GM23338 (cell line): ENCODE measurements around the gene IGFBP4. TPM values are rescaled to one million over a fixed set of nuclear protein-coding genes. Genes with fewer than 3 reads are reported as not detected.

Source experiments
- ATAC-seq: fragments of 200-7000 bp; cut with Tn5 transposase; 3 replicates; pipeline ENCODE4 v1.9.1; 2020
- DNase-seq: peaks from one replicate; pipeline ENCODE4 v3.0.0-alpha.2; 2015; ENCODE audit warnings: low spot score
- H2AFZ ChIP-seq: fragments of 200-600 bp; sonication (generic); 2 replicates; pipeline ENCODE4 v1.8.0; 2016; ENCODE audit warnings: antibody characterized with exemption, mild to moderate bottlenecking, moderate library complexity
- H3F3A ChIP-seq: fragments of 200-600 bp; sonication (generic); replicated peaks from 2 replicates; pipeline ENCODE4 v1.8.0; 2017; ENCODE audit warnings: antibody characterized with exemption, mixed run types, low read depth
- H3K27ac ChIP-seq: fragments of 200-600 bp; sonication (generic); 2 replicates; pipeline ENCODE4 v1.6.1; 2016; ENCODE audit warnings: low read depth
- H3K27me3 ChIP-seq: fragments of 200-600 bp; sonication (generic); 2 replicates; pipeline ENCODE4 v1.8.0; 2016; ENCODE audit warnings: mild to moderate bottlenecking, mixed run types, moderate library complexity; ENCODE audit not compliant: insufficient read depth
- H3K36me3 ChIP-seq: fragments of 200-600 bp; sonication (generic); 2 replicates; pipeline ENCODE4 v1.8.0; 2016; ENCODE audit warnings: mild to moderate bottlenecking; ENCODE audit not compliant: insufficient read depth
- H3K4me1 ChIP-seq: fragments of 200-600 bp; sonication (generic); 2 replicates; pipeline ENCODE4 v1.8.0; 2016; ENCODE audit warnings: mild to moderate bottlenecking, moderate library complexity; ENCODE audit not compliant: insufficient read depth
- H3K4me2 ChIP-seq: fragments of 200-600 bp; sonication (generic); 2 replicates; pipeline ENCODE4 v1.7.1; 2017; ENCODE audit warnings: mixed run types
- H3K4me3 ChIP-seq: fragments of 200-600 bp; sonication (generic); 2 replicates; pipeline ENCODE4 v1.6.1; 2016; ENCODE audit warnings: mixed run types
- H3K79me2 ChIP-seq: fragments of 200-600 bp; sonication (generic); replicated peaks from 2 replicates; pipeline ENCODE4 v1.8.0; 2017; ENCODE audit warnings: mild to moderate bottlenecking; ENCODE audit not compliant: insufficient read depth
- H3K9me2 ChIP-seq: fragments of 200-600 bp; sonication (generic); 2 replicates; pipeline ENCODE4 v1.8.0; 2017; ENCODE audit not compliant: insufficient read depth
- H4K20me1 ChIP-seq: fragments of 200-600 bp; sonication (generic); replicated peaks from 2 replicates; pipeline ENCODE4 v1.8.0; 2017; ENCODE audit warnings: mild to moderate bottlenecking; ENCODE audit not compliant: insufficient read depth
- H3K27ac Mint-ChIP-seq: 2 replicates; pipeline ENCODE4 v1.8.0; 2020; ENCODE audit warnings: inconsistent platforms, mild to moderate bottlenecking, moderate library complexity, mixed read lengths
- H3K27me3 Mint-ChIP-seq: 3 replicates; pipeline ENCODE4 v1.8.0; 2022; ENCODE audit warnings: low read depth, mild to moderate bottlenecking, moderate library complexity, mixed read lengths, inconsistent platforms; ENCODE audit not compliant: insufficient read depth, poor library complexity
- H3K36me3 Mint-ChIP-seq: 3 replicates; pipeline ENCODE4 v1.8.0; 2021; ENCODE audit warnings: low read depth, mild to moderate bottlenecking, inconsistent platforms, moderate library complexity, mixed read lengths
- H3K4me1 Mint-ChIP-seq: 3 replicates; pipeline ENCODE4 v1.8.0; 2020; ENCODE audit warnings: mild to moderate bottlenecking, inconsistent platforms, mixed read lengths
- H3K4me3 Mint-ChIP-seq: 3 replicates; pipeline ENCODE4 v1.8.0; 2021; ENCODE audit warnings: moderate library complexity, mild to moderate bottlenecking, inconsistent platforms, mixed read lengths
- H3K9me3 Mint-ChIP-seq: 3 replicates; pipeline ENCODE4 v1.8.0; 2020; ENCODE audit warnings: moderate library complexity, mild to moderate bottlenecking, inconsistent platforms, mixed read lengths
- CREB1 ChIP-seq: fragments of 250-450 bp; sonication (Bioruptor Pico); IDR thresholded peaks from 2 replicates; pipeline ENCODE4 v1.5.0; 2020; ENCODE audit warnings: low read depth, mild to moderate bottlenecking, moderate library complexity
- CTCF ChIP-seq, 2 experiments: fragments of 200-600 bp in 1 of 2; sonication (generic) in 1 of 2; conservative IDR thresholded peaks; 2 replicates each; pipeline versions ENCODE4 v1.5.1 to v1.6.1; 2016 to 2017; ENCODE audit warnings: antibody characterized with exemption in 2 of 2, low read depth in 2 of 2, mild to moderate bottlenecking in 2 of 2, moderate library complexity in 1 of 2
- ETS1 ChIP-seq: IDR thresholded peaks from 2 replicates; pipeline ENCODE4 v1.6.1; 2016; ENCODE audit warnings: antibody characterized with exemption
- EZH2 ChIP-seq: fragments of 200-600 bp; sonication (generic); IDR thresholded peaks from one replicate; pipeline ENCODE4 v1.8.0; 2017; ENCODE audit warnings: antibody characterized with exemption, mild to moderate bottlenecking, low read depth; ENCODE audit not compliant: unreplicated experiment
- EZH2phosphoT487 ChIP-seq: fragments of 200-600 bp; sonication (generic); IDR thresholded peaks from one replicate; pipeline ENCODE4 v1.8.1; 2018; ENCODE audit warnings: antibody characterized with exemption; ENCODE audit not compliant: unreplicated experiment
- JUNB ChIP-seq: IDR thresholded peaks from one replicate; pipeline ENCODE4 v1.6.1; 2016; ENCODE audit warnings: antibody characterized with exemption; ENCODE audit not compliant: unreplicated experiment
- POLR2AphosphoS5 ChIP-seq: IDR thresholded peaks from 2 replicates; pipeline ENCODE4 v1.6.1; 2016; ENCODE audit warnings: antibody characterized with exemption, low read depth
- REST ChIP-seq: IDR thresholded peaks from one replicate; pipeline ENCODE4 v1.6.1; 2018; ENCODE audit warnings: antibody characterized with exemption; ENCODE audit not compliant: unreplicated experiment
- STAT1 ChIP-seq: IDR thresholded peaks from one replicate; pipeline ENCODE4 v1.6.1; 2016; ENCODE audit warnings: antibody characterized with exemption; ENCODE audit not compliant: unreplicated experiment
- ZNF331 ChIP-seq: fragments of 250-450 bp; sonication (Bioruptor Pico); IDR thresholded peaks from 2 replicates; pipeline ENCODE4 v1.5.0; 2020; ENCODE audit warnings: low read depth, mild to moderate bottlenecking, moderate library complexity
- ZNF462 ChIP-seq: fragments of 250-450 bp; sonication (Bioruptor Pico); IDR thresholded peaks from 2 replicates; pipeline ENCODE4 v1.5.0; 2020; ENCODE audit warnings: mild to moderate bottlenecking, moderate library complexity
- polyA plus RNA-seq: library from polyadenylated mRNA; unstranded; fragments of >200 nt; fragmentation: Nextera tagmentation; extraction: Ambion mirVana; gene quantifications from 2 replicates; pipeline ENCODE4 v1.2.1, GENCODE V29; 2016
- total RNA-seq: library from RNA; depleted of rRNA; stranded (reverse); fragments of >200 nt; shearing (Covaris generic); gene quantifications from 2 replicates; pipeline ENCODE4 v1.2.3, GENCODE V29; 2014

IGFBP4 gene
- total and polyA plus RNA-seq, 2 experiments from 2014 or later = 38.7 to 78.9 TPM

DNA sequence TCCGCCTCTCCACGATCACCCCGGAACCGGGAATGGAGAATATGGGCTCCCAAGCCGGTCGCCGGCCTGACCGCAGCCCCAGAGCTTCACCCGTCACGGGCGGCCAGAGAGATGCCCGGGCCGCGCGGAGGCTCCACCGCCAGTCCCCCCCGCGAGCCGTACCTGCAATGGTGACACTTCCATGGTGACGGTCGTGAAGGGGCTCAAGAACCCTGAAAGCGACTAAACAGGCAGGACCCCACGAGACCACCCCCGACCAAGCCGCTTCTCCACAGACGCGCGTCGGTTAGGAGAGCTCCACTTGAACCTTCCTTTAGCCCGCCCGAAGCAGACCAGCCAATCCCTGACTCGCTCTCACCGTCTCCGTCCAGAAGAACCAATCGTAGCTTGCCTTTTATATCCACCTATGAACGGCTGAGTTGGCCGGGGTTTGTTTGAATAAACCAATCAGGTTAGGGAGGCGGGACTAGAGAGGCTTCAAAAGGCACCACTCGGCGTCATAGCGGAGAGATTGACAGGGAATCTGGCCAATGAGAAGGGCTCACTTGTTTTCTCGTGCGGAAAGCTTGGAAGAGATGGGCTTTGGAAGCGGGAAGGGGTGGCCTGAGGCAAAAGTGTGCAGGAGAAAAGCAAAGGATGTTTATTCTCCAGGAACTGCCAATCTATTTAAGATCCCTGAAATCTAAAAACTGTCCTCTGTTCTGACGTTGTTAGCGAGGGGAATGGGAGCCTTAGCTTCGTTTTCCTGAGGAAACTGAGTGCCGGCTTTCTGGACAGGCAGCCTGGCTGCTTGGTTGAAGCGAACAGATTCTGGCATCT, 25.4 kb upstream of the IGFBP4 start, which contains the start of gene TOP2A:
Gene TOP2A, minus strand, starts transcription at position 288 of the 819 bp plus-strand sequence. Its CDS starts 105 bp downstream, at position 183.
- ATAC-seq (peak; percentile 93), DNase-seq (peak; percentile 100)
- H2AFZ ChIP-seq = no peak within 1 kb of the TSS
- H3K4me1 ChIP-seq = peaks cover 25% of the 10 kb centered on the region
- Mint-ChIP-seq H3K27me3 (peaks cover 5% of the 10 kb centered on the region), H3K9me3 (no peaks in the 10 kb centered on the region), H3K4me1 (peaks cover 36% of the 10 kb centered on the region), H3K27ac (peak within 1 kb of the TSS; percentile 96), H3K4me3 (peak within 1 kb of the TSS; percentile 99), H3K36me3 (peaks cover 41% of the 10 kb centered on the region)
- peaks cover 26% of the 10 kb centered on the region for H3K79me2 ChIP-seq
- peaks cover 9% of the 10 kb centered on the region for H3F3A ChIP-seq
- peak within 1 kb of the TSS; percentile 96 for H3K4me3 ChIP-seq
- peak within 1 kb of the TSS; percentile 94 for H3K4me2 ChIP-seq
- no peaks in the 10 kb centered on the region for H3K27me3 ChIP-seq
- H4K20me1 ChIP-seq = no peaks in the 10 kb centered on the region; the same call in none of the 2 replicates
- TF ChIP-seq ZNF462 = no peak
- TF ChIP-seq STAT1 = no peak
- no peak for TF ChIP-seq ETS1
- TF ChIP-seq EZH2 = no peak
- TF ChIP-seq CTCF (conservative IDR thresholded peaks at IDR 0.05; ENCODE audit: low read depth in 2 of 2) = no peak
- TF ChIP-seq CREB1 (CRISPR knock-in tag) = peak; percentile 82
- TF ChIP-seq JUNB = no peak
- TF ChIP-seq REST = no peak
- TF ChIP-seq ZNF331 (CRISPR knock-in tag) = no peak
- TF ChIP-seq POLR2AphosphoS5 = peak; percentile 95
- TF ChIP-seq EZH2phosphoT487 = no peak
- H3K27ac ChIP-seq = no peak within 1 kb of the TSS
- H3K36me3 ChIP-seq = peaks cover 29% of the 10 kb centered on the region
- no peaks in the 10 kb centered on the region for H3K9me2 ChIP-seq
